ENCODE data around the gene ST13.

DNA sequence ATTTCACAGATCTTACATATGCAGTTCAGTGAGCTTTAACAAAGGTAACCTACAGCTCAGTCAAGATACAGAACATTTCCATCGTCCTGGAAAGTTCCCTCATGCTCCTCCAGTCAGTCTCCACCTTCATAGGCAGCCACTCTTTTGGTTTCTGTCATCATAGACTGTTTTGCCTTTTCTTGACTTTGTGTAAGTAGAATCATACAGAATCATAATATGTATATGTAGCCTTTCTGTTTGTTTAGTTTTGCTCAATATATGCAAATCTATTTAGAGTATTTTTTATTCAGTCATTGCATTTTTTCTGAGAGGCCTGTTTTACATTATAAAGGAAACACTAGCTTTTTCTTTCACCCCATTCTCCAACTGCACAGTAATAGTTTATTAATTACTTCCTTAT is 20.5 kb upstream of the ST13 start:
- TF ChIP-seq, protein P1, sequence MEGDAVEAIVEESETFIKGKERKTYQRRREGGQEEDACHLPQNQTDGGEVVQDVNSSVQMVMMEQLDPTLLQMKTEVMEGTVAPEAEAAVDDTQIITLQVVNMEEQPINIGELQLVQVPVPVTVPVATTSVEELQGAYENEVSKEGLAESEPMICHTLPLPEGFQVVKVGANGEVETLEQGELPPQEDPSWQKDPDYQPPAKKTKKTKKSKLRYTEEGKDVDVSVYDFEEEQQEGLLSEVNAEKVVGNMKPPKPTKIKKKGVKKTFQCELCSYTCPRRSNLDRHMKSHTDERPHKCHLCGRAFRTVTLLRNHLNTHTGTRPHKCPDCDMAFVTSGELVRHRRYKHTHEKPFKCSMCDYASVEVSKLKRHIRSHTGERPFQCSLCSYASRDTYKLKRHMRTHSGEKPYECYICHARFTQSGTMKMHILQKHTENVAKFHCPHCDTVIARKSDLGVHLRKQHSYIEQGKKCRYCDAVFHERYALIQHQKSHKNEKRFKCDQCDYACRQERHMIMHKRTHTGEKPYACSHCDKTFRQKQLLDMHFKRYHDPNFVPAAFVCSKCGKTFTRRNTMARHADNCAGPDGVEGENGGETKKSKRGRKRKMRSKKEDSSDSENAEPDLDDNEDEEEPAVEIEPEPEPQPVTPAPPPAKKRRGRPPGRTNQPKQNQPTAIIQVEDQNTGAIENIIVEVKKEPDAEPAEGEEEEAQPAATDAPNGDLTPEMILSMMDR (IDR thresholded peaks at IDR 0.05) = no peak
- no peak for TF ChIP-seq POLR2AphosphoS5 (IDR thresholded peaks at IDR 0.05)

Data from transverse colon (tissue), 4 donors.